GDM1 (cell line): ENCODE measurements around the gene ANKRD34A.

ENCODE experiments used
- DNase-seq: peaks from one replicate; lab custom pipeline; 2025; lab: John Stamatoyannopoulos, UW

ANKRD34A gene

DNA sequence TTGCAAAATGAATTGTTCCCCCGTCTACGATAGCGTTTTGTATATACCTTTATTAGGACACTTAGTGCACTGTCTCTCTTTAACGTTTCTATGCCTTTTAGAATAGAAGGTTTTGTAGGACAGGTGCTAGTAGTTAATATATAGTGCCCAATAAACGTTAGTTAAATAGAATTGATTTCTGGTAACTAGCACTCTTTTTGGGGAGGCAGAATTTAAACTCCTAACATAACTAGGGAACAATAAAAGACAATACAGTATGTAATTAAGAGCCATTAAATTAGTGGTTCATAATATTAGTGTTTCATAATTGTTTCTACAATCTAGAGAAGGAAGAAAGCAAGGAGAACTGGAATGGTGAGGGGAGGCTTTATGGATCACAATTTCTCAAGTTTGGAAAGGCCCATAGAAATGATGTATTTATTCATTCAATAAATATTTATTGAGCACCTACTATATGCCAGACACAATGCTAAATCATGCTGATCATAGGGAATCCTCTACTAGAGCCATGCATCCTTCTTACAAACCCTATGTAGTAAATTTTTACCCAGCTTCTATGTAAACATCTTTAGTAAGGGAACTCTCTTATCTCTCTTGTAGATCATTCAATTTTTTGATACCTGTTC, 857 bp upstream of the ANKRD34A start:
- DNase-seq: no peak

DNA sequence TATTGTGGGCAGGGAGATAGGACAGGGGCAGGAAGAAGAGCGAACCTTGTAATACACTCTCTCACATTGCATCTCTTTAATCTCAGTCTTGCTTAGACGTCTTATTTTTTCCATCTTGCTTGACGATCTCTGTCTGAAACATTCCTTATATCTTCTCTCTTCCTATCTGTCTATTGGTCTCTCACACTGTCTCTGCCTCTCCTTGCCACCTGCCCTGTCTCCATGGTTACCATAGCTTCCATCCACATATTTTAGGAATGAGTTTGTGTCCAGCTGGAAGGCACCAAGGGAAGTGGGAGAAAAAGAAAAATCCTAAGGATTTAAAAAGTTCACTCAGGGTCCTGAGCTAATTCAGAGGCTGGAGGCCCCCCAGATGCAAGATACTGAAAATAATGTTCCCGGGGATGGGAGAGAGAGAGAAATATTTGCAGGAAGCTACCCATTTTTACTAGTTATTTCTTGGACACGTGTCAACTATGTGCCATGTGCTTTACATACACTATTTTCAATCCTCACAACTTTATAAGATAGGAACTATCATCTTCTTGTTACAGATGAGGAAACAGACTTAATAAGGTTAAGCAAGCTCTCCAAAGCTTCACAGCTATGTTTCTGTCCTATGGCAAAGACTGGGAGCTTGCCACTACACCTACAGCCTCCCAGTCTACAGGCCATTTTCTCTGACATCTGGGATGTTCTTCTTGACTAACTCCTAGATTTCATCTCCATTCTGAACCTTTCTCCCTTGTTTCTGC, 933 bp downstream of the ANKRD34A start:
- DNase-seq: no peak

DNA sequence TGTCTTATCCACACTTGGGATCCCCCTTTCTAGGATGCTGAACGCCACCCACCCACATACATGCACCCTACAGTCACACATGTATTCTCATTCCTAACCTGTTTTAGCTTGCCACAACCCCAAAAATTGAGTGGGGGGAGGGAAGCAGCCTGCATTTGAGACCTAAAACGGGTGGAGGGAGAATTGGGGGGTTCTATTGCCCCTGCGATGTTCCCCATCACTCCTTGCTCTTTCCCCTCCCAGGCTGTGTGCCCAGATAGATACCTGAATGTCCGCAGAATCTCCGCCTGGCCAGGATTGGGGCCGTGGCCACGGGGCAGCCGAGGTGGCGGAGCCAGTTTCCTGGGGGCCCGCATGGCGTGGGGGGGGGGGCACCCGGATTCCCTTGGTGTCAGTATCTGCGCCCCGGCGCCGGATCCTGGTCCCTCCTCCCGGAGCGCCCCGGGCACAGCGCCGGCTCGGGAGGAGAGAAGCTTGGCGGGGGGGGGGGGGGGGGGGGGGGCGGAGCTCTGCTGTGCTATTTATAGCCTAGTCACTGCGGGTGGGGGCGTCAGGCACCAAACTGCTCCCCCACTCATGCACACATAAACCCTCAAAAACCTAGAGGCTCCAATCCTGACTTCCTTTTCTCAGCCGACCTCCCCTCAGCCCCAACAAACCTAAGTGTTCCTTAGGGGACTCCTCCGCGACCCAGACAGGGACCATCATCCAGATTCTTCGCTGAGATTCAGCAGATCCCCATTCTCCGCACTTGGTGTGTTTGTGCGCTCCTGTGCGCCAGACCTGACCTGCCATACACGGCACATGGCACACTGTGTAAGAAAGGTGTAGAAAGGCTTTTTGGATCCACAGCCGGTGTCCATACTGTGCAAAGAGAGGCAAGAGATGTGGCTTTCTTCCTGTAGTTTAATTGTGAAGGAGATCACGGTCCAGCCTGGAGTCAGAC, 1.9 kb downstream of the ANKRD34A start:
- DNase-seq: no peak

DNA sequence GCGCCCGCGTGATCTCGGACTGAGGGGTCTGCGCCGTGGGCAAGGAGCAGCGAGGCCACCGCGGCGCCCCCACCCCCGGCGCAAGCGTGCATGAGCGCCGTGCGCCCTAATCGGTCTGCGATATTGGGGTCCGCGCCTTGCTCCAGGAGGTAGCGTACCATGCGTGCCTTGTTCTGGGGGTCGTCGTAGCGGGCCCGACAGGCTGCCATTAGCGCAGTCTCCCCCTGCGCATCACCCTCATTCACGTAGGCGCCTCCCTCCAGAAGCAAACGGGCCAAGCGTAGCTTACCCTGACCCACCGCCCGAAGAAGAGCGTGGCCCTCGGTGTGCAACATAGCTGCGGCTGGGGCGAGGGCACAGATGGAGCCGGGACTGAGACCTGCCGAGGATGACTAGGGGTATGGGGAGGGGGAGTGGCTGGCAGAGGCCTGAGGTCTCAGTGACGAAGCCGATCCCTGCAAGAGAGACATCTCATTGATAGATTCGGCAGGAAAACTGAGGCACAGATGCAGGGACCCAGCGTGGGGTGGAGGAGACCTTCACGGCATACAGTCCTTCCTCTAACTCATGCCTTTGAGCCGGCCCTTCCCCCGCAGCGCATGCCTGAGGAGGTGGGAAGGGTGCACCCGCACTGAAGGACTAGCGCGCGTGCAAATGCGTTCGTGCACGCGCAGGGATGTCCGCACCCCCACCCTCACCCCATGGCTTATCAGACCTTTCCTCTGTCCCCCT, 2.8 kb downstream of the ANKRD34A start:
- DNase-seq: no peak

DNA sequence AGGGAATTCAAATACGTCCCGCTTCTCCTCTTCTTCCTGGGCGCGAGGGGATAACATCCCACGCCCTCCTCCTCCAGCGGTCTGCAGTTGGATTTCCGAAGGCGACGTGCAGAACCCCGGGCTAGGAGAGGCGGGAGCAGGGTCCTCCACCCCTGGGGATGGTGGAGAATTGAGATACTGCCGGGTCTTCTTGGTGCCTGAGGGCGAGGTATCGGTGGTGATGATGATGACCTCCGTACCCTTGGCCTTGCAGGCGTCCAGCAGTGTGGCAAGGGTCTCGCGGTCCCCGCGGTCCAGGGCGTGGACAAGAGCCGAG, 3.3 kb downstream of the ANKRD34A start:
- DNase-seq: no peak

DNA sequence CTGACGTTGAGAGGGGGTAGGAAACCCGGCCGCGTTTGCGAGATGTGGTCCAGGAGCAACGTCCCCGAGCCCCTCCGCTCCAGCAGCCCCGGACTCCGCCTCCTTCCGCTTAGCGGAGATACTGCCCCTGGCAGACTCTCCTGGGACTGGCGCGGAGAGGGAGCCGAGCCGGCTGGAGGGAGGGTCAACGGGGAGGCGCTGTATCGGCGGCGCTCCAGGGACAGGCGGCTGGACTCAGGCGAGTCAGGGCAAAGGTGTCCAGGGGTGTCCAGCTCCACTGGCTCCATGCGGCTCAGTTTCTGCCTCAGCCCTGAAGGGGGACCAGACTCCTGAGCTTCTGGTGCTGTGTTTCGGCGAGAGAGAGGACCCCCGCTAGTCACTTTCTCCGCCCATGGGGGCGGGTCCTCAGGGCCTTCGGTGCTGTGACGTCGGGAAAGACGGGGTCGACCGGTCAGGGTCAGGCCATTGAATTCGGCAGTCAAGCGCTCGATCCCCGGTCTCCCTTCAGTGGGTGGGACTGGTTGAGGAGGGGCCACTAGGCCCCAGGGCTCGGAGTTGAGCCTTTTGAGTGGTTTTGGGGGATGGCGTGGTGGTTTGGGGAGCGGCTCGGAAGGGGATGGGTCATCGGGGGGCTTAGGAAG, 3.8 kb downstream of the ANKRD34A start:
- DNase-seq: peak; percentile 68

DNA sequence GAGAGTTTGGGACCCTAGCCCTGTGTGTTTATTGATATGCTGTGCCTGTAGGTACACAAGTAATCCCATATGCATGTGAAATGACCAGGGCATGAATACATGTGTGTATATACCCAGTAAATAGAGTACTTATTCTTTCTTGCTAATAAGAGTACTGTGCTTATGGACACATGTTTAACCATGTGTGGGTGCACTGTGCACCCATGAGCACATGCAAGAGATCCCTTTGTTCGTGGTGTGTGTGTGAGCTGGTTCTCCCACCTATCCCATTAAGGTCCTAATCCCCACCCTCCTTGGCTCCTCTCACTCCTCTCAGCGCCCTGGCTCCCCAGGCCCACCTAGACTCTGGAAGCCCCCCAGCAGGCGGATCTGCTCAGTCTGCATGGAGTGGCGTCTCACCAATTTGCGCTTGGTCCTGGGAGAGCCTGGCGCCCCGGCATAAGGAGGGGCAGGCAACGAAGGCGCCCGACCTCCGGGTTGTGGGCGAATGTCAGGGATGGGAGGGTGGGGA, 4.4 kb downstream of the ANKRD34A start:
- no peak for DNase-seq

DNA sequence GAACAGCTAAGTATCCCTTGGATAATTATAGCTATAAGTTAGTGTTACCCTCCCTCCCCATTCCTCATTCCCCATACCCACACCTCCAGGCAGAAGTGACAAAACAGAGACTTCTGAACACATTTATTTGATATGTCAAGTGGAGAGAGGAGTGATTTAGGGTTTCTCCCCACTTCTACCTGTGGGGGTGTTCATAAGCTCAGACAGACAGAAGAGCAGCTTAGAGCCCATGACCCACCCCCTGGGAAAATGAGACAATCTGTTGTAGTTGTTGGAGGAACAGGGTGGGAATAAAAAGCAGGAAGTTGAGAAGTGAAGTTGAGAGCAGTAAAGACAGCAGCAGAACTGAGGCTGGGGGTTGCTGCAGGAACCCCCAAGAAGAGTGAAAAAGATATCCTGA, 5.0 kb downstream of the ANKRD34A start:
- no peak for DNase-seq

DNA sequence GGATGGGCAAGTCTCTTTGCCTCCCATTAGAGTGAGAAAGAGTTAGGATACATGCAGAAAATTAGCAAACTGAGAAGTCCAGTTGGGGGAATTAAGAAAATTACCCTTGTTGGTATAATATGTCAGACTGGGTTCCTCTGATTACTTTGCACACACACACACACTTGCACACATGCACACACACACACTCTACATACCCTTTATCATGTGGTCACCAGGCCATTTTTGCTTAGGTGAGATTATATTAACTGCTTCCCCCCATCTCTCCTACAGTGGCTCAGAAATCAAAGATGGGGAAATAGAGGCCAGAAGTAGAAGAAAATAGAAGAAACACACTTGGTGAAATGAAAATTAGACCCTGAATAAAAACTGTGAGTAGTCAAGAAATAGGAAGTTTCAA, 5.6 kb downstream of the ANKRD34A start:
- no peak for DNase-seq

DNA sequence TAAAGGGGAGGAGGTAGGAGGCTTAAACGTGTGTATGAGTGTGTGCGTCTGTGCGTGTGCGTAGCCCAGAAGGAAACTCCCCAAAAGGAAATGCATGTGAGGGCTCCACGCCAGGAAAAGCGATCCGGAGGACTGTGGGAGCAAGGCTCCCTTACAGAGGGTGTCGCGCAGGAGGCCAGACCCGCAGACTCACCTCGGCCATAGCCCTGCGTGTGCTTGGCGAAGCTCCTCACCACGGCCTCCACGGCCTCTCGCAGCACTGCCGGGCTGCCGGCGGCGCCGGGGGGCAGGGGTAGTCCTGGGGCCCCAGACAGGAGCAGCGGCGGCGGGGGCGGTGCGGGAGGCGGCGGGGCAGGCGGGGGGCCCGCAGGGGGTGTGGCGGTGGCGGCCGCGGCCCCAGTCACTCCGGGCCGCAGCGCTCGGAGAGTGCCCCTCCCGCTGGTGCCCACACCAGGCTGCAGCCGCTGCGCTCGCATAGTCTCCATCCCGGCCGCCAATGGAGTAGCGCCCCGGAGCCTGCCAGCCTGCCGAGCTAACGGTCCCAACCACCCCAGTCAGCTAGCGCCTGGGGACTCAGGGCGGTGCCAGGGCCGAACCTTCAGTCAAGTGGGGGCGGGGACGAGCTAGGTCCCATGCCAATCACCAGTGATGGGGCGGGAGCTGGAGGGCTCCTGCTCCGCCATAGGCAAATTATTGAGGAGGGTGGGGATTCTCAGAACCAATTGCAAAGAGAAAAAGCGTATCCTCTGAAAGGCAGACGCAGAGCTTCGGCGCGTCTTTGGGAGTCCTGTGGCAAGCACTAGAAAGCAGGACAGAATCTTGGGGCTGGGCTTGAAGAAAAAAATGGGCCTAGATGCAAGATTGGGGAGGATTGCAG, 6.7 kb downstream of the ANKRD34A start, which contains the start of gene LIX1L:
LIX1L (minus strand) TSS at position 575 of the 877 bp plus-strand sequence; CDS start at position 485, 90 bp downstream.
- peak; percentile 94 for DNase-seq

DNA sequence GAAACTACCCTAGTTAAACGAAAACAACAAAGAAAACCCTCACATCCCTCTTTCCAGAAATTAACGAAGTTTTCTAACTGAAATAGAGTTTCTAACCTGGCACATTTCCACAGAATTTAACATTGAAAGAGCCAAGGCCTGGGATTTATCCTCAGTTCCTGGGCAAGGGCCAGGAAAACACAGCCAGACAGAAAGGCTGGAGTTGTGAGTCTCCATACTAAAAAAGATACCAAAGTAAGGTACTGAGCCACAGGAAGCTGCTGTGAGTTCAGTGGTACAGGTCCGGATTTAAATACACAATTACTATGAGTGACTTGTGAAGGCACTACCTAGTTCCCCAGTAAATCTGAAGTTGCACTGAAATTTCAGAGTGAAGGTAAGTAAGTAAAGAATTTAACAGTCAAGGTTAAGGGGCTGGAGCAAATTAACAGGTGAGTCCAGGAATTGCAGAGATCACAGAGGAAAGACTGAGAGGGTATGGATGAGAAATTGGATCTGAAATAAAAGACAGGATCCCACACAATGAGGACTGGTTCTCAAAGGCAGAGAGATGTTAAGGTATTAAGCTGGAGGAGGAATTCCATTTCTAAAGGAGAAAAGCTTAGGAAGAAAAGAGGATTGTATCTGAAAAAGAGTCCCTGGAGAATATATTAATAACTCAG, 7.5 kb downstream of the ANKRD34A start:
- DNase-seq: no peak

DNA sequence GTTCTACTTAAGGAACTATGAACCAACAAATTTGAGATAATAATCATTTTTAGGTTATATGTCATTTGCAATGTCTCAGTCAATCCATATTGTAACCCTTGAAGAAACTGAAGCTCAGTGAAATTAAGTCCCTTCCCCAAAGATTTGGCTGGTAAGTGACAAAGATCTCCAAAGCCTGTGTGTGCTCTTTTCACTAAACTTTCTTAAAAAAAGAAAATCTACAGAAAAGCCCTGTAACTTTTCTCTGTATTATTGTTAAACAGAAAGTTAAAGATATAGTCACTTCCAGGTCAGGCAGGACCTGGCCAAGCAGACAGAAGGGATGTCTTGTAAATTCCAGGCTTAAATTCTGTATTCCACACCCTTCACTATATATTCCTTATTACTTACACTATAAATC, 8.0 kb downstream of the ANKRD34A start:
- DNase-seq: no peak

DNA sequence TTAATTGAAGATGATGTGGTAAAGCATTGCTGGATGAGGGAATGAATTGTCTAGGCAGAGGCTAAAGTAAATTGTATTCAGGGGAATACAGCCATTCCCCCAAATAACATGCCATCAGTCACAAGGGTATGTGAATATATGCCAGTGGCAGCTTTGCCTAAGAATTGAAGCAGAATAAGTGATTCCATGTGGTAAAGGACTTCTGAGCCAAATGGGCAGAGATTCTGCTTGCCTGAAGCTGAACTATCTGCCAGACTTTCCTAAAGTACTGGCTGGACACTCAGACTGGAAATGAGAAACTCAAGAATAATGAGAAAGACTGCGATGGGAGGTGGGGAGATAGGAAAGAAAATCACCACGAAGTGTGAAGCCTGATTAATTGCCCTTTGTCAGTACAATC, 8.9 kb downstream of the ANKRD34A start:
- no peak for DNase-seq

DNA sequence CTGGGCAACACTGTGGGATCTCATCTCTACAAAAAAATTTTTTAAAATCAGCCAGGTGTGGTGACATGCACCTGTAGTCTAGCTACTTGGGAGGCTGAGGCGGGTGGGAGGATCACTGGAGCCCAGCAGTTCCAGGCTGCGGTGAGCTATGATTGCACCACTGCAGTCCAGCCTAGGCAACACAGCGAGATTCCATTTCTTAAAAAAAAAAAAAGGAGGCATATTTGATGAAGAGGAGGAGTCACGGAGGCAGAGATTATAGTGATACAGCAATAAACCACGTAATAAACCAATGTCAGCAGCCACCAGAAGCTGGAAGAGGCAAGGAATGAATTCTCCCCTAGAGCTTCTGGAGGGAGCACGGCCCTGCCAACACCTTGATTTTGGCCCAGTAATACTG, 10.5 kb downstream of the ANKRD34A start:
- no peak for DNase-seq

DNA sequence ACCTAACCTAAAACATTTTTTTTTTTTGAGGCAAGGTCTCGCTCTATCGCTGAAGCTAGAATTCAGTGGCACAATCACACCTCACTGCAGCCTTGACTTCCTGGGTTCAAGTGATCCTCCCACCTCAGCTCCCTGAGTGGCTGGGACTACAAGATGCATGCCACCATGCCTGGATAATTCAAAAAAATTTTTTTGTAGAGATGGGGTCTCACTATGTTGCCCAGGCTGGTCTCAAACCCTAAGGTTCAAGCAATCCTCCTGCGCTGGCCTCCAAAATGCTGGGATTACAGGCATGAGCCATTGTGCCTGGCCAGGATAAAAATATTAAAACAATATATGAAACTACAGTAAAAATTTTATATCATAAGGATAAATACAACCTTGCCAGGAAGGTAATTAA, 11.5 kb downstream of the ANKRD34A start:
- DNase-seq: no peak

DNA sequence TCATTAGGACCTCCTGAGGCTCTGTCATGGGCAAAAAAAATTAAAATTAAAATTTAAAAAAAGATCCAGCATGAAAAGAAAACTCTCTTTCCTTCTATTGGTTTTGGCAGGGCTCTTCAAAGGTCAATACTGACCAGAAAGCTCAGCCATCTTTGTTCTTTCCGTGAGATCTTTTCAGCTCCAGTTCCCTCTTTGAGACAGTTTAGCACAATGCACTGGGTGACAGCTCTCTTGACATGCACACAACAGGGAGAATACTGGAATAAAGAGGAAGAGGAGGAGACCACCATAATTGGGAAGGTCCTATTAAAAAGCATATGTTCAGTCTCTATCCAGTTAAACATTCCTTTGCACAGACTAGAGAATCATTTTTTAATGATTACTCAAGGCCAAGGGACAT, 12.8 kb downstream of the ANKRD34A start:
- DNase-seq: no peak

DNA sequence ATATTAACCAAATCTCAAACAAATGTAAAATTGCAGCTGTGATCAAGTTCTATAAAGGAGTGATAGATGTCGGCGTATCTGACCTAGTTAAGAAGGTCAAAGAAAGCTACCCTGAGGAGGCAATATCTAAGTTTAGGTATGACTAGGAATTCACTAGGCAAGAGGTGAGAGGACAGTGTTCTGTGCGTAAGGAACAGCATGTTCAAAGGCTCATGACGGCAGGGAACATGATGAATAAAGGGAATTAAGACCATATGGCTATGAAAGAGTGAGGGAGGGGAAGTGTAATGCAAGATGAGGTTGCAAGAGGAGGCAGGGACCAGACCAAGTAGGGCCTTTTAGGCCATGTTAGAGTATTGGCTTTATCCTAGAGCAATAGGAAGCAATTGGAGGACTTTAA, 15.2 kb downstream of the ANKRD34A start:
- no peak for DNase-seq

DNA sequence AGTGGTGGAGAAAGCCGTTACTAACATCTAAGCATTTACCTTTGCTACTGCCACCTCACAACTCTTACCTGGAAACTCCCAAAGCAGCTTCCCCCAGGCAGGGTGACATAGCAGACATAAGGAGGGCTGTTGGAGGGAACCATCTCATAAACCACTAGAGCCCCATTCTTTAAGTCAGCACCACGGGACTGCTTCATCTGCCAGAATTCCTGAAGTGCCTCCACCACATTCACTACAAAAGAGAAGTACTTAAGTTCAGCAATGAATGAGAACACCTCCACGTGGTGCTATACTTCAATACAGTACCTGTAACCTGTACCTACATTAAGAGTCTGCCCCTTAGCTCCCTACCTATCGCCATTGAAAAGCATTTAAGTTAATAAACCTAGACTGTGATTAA, 16.8 kb downstream of the ANKRD34A start:
- DNase-seq: no peak

DNA sequence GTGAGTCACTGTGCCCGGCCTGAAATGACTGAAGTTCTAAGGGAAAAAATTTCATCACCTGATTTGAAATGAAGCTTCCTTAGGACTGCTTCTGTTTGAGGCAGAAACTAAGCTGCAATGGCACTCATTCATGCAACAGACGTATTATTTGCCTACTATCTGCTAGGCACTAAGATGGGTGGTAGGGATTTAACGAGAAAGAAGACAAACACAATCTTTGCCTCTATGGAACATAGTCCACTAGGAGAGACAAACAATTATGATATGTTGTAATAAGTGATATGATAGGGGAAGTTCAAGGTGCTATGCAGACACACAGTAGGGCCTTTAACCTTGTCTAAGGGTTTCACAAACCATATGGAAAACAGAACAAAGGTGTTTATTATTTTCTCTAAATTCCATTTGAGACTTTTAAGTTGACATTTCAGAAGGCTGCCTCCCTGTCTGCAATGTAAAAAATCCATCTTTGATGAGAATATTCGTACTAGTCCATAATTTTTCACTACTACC, 17.8 kb downstream of the ANKRD34A start:
- no peak for DNase-seq

DNA sequence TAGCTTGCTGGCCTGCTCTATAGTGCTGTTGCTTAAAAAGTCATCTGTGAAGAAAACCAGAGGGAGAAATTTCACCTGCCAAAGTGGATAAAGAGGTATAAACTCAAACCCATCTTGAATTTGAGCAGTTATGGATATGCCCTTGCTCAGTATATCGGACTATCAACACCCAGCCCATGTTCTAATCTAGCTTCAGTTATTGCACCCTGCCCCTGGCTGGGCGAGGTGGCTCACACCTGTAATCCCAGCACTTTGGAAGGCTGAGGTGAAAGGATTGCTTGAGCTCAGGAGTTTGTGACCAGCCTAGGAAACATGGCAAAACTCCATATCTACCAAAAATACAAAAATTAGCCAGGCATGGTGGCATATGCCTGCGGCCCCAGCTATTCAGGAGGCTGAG, 19.8 kb downstream of the ANKRD34A start:
- DNase-seq: no peak
